HPDE6-E6E7 (cell line): Measurements from ENCODE around the gene ZYG11A.
"Not testable (repeated sequence)": the region's sequence is repeated elsewhere in the genome, so short reads cannot be mapped to it uniquely, and the experiment has no call there.

Source experiments
- DNase-seq: peaks from one replicate; pipeline ENCODE4 v3.0.0; 2011; ENCODE audit warnings: missing footprints; ENCODE audit errors: extremely low spot score

The ZYG11A gene

GRCh38 chr1:52842643-52843310 lies at the start of gene ZYG11A:
TSS of gene ZYG11A (plus strand) at chr1:52842760. CDS start at chr1:52842884, 124 bp downstream.
- DNase-seq: peak; percentile 90

GRCh38 chr1:52793717-52794116 lies 48.8 kb upstream of the ZYG11A start:
- not testable (repeated sequence) for DNase-seq

DNA sequence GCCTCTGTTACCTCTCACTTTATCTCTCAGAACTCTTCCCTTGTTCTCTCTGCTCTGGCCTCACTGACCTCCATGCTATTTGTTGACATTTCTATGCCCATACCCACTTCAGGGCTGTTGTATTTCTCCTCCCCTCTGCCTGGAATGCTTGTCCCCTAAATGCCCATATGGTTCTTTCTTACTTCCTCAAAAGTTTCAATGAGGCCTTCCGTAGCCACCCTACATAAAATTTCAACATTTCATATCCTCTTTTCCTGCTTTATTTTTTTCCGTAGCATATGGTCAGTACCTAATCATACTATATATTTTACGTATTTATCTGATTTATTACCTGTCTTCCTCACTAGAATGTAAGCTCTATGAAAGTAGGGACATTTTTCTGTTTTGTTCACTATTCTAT lies 47.1 kb upstream of the ZYG11A start:
- no peak for DNase-seq

DNA sequence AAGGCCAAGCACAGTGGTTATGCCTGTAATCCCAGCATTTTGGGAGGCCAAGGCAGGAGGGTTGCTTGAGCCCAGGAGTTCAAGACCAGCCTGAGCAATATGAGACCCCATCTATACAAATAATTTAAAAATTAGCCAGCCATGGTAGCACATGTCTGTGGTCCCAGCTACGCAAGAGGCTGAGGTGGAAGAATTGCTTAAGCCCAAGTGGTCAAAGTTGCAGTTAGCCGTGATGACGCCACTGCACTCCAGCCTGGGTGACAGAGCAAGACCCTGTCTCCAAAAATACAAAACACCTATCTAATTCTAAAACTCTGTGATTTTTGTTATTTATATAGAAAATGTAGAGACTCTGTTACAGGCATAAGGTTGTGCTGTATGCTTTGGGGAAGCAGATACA lies 44.2 kb upstream of the ZYG11A start:
- no peak for DNase-seq

DNA sequence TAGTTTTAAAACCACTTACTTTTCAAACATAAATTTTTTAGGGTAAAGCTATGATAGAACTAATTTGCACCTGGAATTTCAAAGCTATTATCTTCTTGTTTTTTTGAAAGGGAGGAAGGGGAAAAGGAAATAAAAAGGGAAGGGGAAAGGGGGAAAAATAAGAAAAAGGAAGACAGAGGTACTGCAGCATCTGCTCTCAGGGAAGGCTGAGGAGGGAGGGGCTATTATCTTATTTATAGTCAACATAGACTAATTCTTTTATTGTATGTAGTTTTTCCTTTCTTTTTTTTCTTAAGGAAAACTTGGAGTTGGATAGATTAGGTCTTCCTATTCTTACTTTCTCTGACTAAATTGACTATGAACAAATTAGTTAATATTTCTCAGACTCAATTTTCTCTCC lies 41.5 kb upstream of the ZYG11A start:
- DNase-seq: no peak

GRCh38 chr1:52804083-52804482 lies 38.5 kb upstream of the ZYG11A start:
- DNase-seq: not testable (repeated sequence)

DNA sequence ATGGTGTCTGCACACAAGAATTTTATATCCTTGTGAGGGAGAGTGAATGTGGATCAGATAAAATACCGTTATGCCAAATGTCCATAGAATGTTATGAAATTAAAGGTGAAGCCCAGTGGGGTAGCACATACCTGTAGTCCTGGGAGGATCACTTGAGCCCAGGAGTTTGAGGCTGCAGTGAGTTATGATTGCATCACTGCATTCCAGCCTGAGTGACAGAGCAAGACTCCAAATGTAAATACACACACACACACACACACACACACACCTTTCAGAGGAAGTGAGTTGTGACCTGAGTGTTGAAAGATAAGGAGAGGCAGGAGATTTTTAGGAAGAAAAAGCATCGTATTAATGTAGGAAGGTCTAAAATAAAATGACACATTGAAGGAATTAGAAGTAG lies 28.1 kb upstream of the ZYG11A start:
- no peak for DNase-seq

DNA sequence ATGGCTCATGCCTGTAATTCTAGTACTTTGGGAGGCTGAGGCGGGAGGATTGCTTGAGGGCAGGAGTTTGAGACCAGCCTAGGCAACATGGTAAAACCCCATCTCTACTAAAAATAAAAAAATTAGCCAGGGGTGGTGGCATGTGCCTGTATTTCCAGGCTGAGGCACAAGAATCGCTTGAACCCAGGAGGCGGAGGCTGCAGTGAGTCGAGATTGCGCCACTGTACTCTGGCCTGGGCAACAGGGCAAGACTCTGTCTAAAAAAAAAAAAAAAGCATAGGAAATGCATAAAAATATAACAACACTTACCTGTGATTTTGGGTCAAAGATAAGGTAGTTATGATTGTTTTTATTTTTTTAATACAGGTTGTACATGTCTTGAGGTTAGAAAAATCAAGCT lies 21.7 kb upstream of the ZYG11A start:
- DNase-seq: not testable (repeated sequence)

GRCh38 chr1:52825868-52826267 lies 16.7 kb upstream of the ZYG11A start:
- no peak for DNase-seq

DNA sequence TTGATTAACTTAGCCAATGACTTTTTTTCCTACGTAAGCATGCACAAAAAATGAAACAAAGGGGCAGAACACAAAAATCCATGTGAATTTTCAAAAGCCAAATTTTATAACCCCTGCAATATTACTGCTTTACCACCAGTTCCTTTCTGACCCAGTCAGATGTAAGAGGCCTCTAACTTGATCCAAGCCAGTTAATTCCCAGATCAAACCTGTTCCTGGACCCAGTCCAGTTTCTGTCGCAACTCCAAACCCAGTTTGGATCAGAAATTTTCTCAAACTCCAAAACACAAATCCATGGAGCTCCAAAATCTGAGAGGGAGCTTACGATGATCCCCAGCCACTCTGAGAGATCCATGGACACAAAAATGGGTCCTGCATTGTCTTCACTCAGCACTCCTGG lies 7.8 kb upstream of the ZYG11A start:
- DNase-seq: no peak

DNA sequence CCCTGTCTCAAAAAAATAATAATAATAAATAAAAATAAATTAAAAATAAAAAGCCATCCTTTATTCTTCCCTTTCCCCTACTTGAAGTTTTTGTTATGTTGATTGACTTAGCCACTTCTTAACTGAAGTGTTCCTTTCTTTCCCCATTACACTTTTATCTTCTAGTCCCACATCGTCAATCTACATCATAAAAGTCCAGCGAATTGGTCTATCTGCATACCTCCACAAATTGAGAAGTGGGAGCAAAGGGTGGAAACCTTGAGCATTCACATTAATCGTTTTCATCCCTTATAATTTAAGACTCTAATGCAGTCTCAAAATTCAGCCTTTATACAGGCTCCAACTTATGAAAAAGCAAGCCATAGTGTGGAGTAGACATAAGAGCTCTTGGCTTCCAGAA lies 6.5 kb upstream of the ZYG11A start:
- DNase-seq: no peak

- DNase-seq: not testable (repeated sequence)
Measured at GRCh38 chr1:52839175-52839574, 3.4 kb upstream of the ZYG11A start.

GRCh38 chr1:52845119-52845518 lies 2.6 kb downstream of the ZYG11A start:
- DNase-seq: not testable (repeated sequence)

DNA sequence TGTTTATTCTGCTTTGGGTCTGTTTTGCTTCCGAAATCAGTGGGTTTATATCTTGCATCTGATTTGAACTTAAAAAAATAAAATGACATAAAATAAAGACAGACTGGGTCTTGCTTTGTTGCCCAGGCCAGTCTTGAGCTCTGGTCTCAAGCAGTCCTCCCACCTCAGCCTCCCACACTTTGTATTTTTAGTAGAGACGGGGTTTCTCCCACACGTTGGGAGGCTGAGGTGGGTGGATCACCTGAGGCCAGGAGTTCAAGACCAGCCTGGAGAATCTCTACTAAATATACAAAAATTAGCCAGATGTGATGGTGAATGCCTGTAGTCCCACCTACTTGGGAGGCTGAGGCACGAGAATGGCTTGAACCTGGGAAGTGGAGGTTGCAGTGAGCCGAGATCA lies 5.9 kb downstream of the ZYG11A start:
- no peak for DNase-seq

DNA sequence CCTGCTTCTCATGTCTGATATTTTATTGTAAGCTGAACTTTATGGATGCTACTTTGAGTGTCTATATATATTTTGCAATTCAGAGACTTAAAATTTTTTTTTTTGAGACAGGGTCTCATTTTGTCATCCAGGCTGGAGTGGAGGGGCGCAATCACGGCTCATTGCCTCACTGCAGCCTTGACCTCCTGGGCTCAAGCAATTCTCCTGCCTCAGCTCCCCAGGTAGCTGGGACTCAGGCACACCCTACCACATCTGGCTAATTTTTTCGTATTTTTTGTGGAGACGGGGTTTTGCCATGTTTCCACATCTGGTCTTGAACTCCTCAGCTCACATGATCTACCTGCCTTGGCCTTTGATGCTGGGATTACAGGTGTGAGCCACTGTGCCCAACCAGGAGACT lies 8.4 kb downstream of the ZYG11A start:
- no peak for DNase-seq

DNA sequence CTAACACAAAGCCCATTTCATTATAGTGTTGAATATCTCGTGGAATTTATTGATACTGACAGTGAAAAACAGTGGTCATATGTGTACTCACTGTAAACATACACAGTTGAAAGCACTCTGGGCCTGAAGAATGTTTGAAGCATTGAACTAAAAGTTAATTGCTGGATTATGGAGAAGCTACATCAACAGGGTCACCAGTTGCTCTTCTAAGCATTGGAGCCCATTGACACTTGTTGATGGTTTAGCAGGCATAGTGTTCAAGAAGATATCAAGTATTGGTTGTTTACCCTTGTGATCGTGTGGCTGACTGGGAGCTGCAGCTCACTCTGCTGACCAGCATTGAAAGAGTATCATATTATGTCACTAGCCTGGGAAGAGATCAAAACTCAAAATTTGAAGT lies 10.3 kb downstream of the ZYG11A start:
- DNase-seq: no peak

DNA sequence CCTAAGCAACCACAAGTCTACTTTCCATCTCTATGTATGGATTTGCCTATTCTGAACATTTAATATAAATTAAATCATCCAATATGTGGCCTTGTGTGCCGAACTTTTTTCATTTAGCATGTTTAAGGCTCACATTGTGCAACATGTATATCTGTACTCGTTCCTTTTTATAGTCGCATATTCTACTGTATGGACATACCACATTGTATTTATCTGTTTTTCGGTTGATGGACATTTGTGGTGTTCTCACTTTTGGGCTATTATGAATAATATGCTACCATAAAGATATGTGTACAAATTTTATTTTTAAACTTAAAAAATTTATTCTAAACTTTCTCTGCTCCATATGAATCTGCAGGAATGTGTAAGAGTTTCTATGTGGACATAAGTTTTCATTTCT lies 13.0 kb downstream of the ZYG11A start:
- DNase-seq: no peak

DNA sequence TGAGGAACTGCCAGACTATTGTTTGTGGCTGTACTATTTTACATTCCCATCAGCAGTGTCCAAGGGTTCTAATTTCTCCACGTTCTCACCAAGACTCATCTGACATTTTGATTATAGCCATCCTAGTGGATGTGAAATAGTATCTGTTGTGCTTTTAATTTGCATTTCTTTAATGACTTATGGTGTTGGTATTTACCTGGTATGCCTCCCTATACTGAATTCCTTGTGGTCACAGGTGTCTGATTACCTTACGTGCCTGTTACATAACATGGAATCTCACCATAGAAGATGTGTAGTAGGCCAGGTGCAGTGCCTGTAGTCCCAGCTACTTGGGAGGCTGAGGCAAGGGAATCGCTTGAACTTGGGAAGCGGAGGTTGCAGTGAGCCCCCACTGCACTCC lies 13.5 kb downstream of the ZYG11A start:
- peak; percentile 52 for DNase-seq

DNA sequence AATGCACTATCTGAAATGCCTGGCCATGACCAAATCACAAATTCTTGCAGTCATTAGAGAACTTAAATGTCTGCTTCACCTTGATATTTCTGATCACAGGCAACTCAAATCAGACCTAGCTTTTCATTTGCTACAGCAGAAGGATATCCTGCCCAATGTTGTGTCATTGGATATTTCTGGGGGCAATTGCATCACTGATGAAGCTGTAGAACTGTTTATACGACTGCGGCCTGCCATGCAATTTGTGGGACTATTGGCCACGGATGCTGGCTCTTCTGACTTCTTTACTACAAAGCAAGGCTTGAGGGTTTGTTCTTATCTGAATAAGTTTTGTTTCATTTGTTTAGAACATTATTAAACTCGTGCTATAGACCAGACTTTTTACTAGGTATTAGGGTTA lies 14.9 kb downstream of the ZYG11A start:
- no peak for DNase-seq

- no peak for DNase-seq
Measured at GRCh38 chr1:52862666-52863458, 20.3 kb downstream of the ZYG11A start.

- DNase-seq: no peak
Measured at GRCh38 chr1:52867087-52867863, 24.7 kb downstream of the ZYG11A start.

DNA sequence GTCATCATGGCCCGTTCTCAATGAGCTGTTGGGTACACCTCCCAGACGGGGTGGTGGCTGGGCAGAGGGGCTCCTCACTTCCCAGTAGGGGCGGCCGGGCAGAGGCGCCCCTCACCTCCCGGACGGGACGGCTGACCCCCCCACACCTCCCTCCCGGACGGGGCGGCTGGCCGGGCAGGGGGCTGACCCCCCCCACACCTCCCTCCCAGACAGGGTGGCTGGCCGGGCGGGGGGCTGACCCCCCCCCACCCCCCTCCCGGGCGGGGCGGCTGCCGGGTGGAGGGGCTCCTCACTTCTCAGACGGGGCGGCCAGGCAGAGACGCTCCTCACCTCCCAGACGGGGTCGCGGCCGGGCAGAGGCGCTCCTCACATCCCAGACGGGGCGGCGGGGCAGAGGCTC lies 27.2 kb downstream of the ZYG11A start:
- not testable (repeated sequence) for DNase-seq

DNA sequence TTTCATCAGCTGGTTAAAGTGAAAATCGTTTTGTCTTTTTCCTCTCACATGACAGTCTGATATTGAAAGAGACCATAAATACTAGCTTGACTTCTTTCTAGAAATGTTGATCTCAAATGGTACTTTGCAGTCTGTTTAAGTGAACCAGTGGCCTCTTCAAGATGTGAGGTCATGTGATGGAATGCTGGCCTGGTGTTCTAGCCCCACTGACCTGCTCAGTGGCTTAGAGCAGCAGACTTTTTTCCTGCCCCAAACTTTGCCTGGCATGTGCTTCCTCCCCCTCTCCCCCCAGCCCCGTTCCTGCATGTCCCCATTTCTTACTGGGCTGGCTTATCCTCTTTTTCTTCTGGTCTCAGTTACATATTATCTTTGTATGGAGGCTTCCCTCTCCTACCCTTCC lies 34.3 kb downstream of the ZYG11A start:
- DNase-seq: no peak
